Measurements from ENCODE around the gene RNF187. TPM values are rescaled to one million over a fixed set of nuclear protein-coding genes. Genes with fewer than 3 reads are reported as not detected.

Gene RNF187
- total RNA-seq, 2 experiments from 2014 or later = 257 to 478 TPM

- ChIA-PET CTCF (ENCODE audit: unreplicated experiment) (no interaction called here), POLR2A (interaction anchor here (0.7 kb wide), 1 partner anchor 151 kb away, joined by 4 read pairs; no protein-coding TSS in a partner anchor)
These were observed 26.2 kb downstream of the RNF187 start for GRCh38 chr1:228513236-228513900.

GRCh38 chr1:228514421-228514820 is 27.2 kb downstream of the RNF187 start:
- H3K9me3 ChIP-seq (ENCODE audit: low read length) = no peaks in the 10 kb centered on the region
- no peaks in the 10 kb centered on the region for H3K79me2 ChIP-seq (ENCODE audit: insufficient read depth, low read depth, low read length)
- DNase-seq (ENCODE audit: low spot score) = no peak
- no peaks in the 10 kb centered on the region for H4K20me1 ChIP-seq (ENCODE audit: insufficient read depth, low read length)
- peaks cover 5% of the 10 kb centered on the region for H3K4me1 ChIP-seq (ENCODE audit: insufficient read depth, low read length, poor library complexity, severe bottlenecking)
- POLR2A ChIA-PET = no interaction called here
- no peak overlapping the region for H3K27ac ChIP-seq (ENCODE audit: low read depth, low read length, poor library complexity, severe bottlenecking)
- CTCF ChIA-PET (ENCODE audit: unreplicated experiment) = no interaction called here
- H2AFZ ChIP-seq (ENCODE audit: low read length) = no peak overlapping the region
- no peak overlapping the region for H3K4me3 ChIP-seq (ENCODE audit: low read depth, low read length, poor library complexity, severe bottlenecking)
- no peaks in the 10 kb centered on the region for H3K36me3 ChIP-seq (ENCODE audit: insufficient read depth, low read length)
- H3K9me2 ChIP-seq (ENCODE audit: insufficient read depth, low read length) = no peaks in the 10 kb centered on the region
- H3K4me2 ChIP-seq (ENCODE audit: low read length) = no peak overlapping the region
- intact Hi-C loops (cut with micrococcal nuclease; ENCODE audit: unreplicated experiment) = no loop called here
- no peak for TF ChIP-seq CTCF (conservative IDR thresholded peaks at IDR 0.05; ENCODE audit: low read length)
- no peak for TF ChIP-seq EZH2phosphoT487 (IDR thresholded peaks at IDR 0.05; ENCODE audit: borderline replicate concordance, low read depth, low read length)
- BruUV-seq (replicated peaks) = no TSS peak

More at GRCh38 chr1:228513236-228513900, 26.2 kb downstream of the RNF187 start:
- Histone ChIP-seq H3K9me2 (ENCODE audit: insufficient read depth, low read length) (no peaks in the 10 kb centered on the region), H3K4me1 (ENCODE audit: insufficient read depth, low read length, poor library complexity, severe bottlenecking) (peaks cover 5% of the 10 kb centered on the region), H3K36me3 (ENCODE audit: insufficient read depth, low read length) (no peaks in the 10 kb centered on the region), H3K27ac (ENCODE audit: low read depth, low read length, poor library complexity, severe bottlenecking) (no peak overlapping the region), H3K4me2 (ENCODE audit: low read length) (no peak overlapping the region), H2AFZ (ENCODE audit: low read length) (no peak overlapping the region), H3K79me2 (ENCODE audit: insufficient read depth, low read depth, low read length) (no peaks in the 10 kb centered on the region), H3K4me3 (ENCODE audit: low read depth, low read length, poor library complexity, severe bottlenecking) (no peak overlapping the region), H4K20me1 (ENCODE audit: insufficient read depth, low read length) (no peaks in the 10 kb centered on the region), H3K9me3 (ENCODE audit: low read length) (no peaks in the 10 kb centered on the region)
- no peak for TF ChIP-seq CTCF (conservative IDR thresholded peaks at IDR 0.05; ENCODE audit: low read length)
- TF ChIP-seq EZH2phosphoT487 (IDR thresholded peaks at IDR 0.05; ENCODE audit: borderline replicate concordance, low read depth, low read length) = no peak
- BruUV-seq (replicated peaks) = no TSS peak
- intact Hi-C loops (cut with micrococcal nuclease; ENCODE audit: unreplicated experiment) = no loop called here
- no peak for DNase-seq (ENCODE audit: low spot score)

- Histone ChIP-seq H2AFZ (ENCODE audit: low read length) (no peak overlapping the region), H3K4me2 (ENCODE audit: low read length) (no peak overlapping the region), H4K20me1 (ENCODE audit: insufficient read depth, low read length) (no peaks in the 10 kb centered on the region), H3K9me3 (ENCODE audit: low read length) (no peaks in the 10 kb centered on the region), H3K79me2 (ENCODE audit: insufficient read depth, low read depth, low read length) (no peaks in the 10 kb centered on the region), H3K9me2 (ENCODE audit: insufficient read depth, low read length) (no peaks in the 10 kb centered on the region), H3K4me3 (ENCODE audit: low read depth, low read length, poor library complexity, severe bottlenecking) (no peak overlapping the region), H3K4me1 (ENCODE audit: insufficient read depth, low read length, poor library complexity, severe bottlenecking) (peaks cover 5% of the 10 kb centered on the region), H3K27ac (ENCODE audit: low read depth, low read length, poor library complexity, severe bottlenecking) (no peak overlapping the region), H3K36me3 (ENCODE audit: insufficient read depth, low read length) (no peaks in the 10 kb centered on the region)
- no TSS peak for BruUV-seq (replicated peaks)
- peak; percentile 91 for TF ChIP-seq CTCF (conservative IDR thresholded peaks at IDR 0.05; ENCODE audit: low read length)
- TF ChIP-seq EZH2phosphoT487 (IDR thresholded peaks at IDR 0.05; ENCODE audit: borderline replicate concordance, low read depth, low read length) = no peak
- peak; percentile 62 for DNase-seq (ENCODE audit: low spot score)
- ChIA-PET CTCF (ENCODE audit: unreplicated experiment) (no interaction called here), POLR2A (no interaction called here)
- intact Hi-C loops (cut with micrococcal nuclease; ENCODE audit: unreplicated experiment) = loop anchor here (1.0 to 5.0 kb wide), 5 partner anchors 43 to 384 kb away; no protein-coding TSS in a partner anchor
These were observed 28.1 kb downstream of the RNF187 start for GRCh38 chr1:228515200-228515834.
